AML-193 (cell line): ENCODE measurements around the gene ACLY.
"Not testable (repeated sequence)": the region's sequence is repeated elsewhere in the genome, so short reads cannot be mapped to it uniquely, and the experiment has no call there.

Experiments used
- DNase-seq, 2 experiments: peaks; one replicate each; lab custom pipeline; 2025; lab: John Stamatoyannopoulos, UW

ACLY gene

GRCh38 chr17:41873559-41874292, 45.0 kb downstream of the ACLY start:
- no peak for DNase-seq

GRCh38 chr17:41871789-41872188, 47.0 kb downstream of the ACLY start:
- DNase-seq, result no peak

GRCh38 chr17:41870627-41871026, 48.1 kb downstream of the ACLY start:
- DNase-seq, result no peak

GRCh38 chr17:41870097-41870496, 48.7 kb downstream of the ACLY start:
- no peak for DNase-seq

GRCh38 chr17:41869426-41869825, 49.3 kb downstream of the ACLY start:
- DNase-seq, result no peak

- no peak for DNase-seq
These were observed 50.2 kb downstream of the ACLY start for GRCh38 chr17:41868568-41868967.

- no peak for DNase-seq
These were observed 53.2 kb downstream of the ACLY start for GRCh38 chr17:41865596-41865893.

- peak; percentile 90 to 96 for DNase-seq
These were observed 53.7 kb downstream of the ACLY start, which contains the start of gene KLHL11 for GRCh38 chr17:41864836-41865595. Gene KLHL11 (minus strand): TSS chr17:41865423. CDS start chr17:41865370, 53 bp downstream.

- DNase-seq, result no peak
These were observed 54.3 kb downstream of the ACLY start for GRCh38 chr17:41864498-41864835.

GRCh38 chr17:41863074-41863848, 55.5 kb downstream of the ACLY start:
- no peak for DNase-seq

GRCh38 chr17:41860254-41860931, 58.4 kb downstream of the ACLY start:
- DNase-seq, result no peak

GRCh38 chr17:41851382-41851781, 67.4 kb downstream of the ACLY start:
- DNase-seq, result not testable (repeated sequence)

- no peak for DNase-seq
These were observed 69.3 kb downstream of the ACLY start for GRCh38 chr17:41849251-41849990.

GRCh38 chr17:41848788-41849187, 70.0 kb downstream of the ACLY start:
- DNase-seq, result no peak

GRCh38 chr17:41844971-41845370, 73.8 kb downstream of the ACLY start:
- DNase-seq, result no peak

GRCh38 chr17:41840781-41841180, 78.0 kb downstream of the ACLY start:
- not testable (repeated sequence) for DNase-seq

GRCh38 chr17:41839448-41839847, 79.3 kb downstream of the ACLY start:
- DNase-seq, result not testable (repeated sequence)

- DNase-seq, result no peak
These were observed 80.8 kb downstream of the ACLY start, which contains the start of gene KLHL10 for GRCh38 chr17:41837761-41838538. Gene KLHL10 (plus strand): TSS chr17:41837825. CDS start chr17:41837933, 108 bp downstream.

GRCh38 chr17:41836550-41837196, 82.1 kb downstream of the ACLY start:
- DNase-seq, result no peak
